Neural progenitor cell (in vitro differentiated cells): ENCODE results near the gene RIT1.

ENCODE experiments used
- EZH2 ChIP-seq: fragments of 200-600 bp; sonication (generic); IDR thresholded peaks from 2 replicates; pipeline ENCODE4 v1.6.1; 2017; ENCODE audit warnings: antibody characterized with exemption, mild to moderate bottlenecking, moderate library complexity
- EZH2phosphoT487 ChIP-seq: fragments of 200-600 bp; sonication (generic); IDR thresholded peaks from 2 replicates; pipeline ENCODE4 v1.6.1; 2017; ENCODE audit warnings: antibody characterized with exemption
- TF ChIP-seq, protein P1 (sequence below): fragments of 200-600 bp; sonication (generic); IDR thresholded peaks from 2 replicates; pipeline ENCODE4 v1.5.1; 2017; ENCODE audit warnings: antibody characterized with exemption, mild to moderate bottlenecking

DNA sequence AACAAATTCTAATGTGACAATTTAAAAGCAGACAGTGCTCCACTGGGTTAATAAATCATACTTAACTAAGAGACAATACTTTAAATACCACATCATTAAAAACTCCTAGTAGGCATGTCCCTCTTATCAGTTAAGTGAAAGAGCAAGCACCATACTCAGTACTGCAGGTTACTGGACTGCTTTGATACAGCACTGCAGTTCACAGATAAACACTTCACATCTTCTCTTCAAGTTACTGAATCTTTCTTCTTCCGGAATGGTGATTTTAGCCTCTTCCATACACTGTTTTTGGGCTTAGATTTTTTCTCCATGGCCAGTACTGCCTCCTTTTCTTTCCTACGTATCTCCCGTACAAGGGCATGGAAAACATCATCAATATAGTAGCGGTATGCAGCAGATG is 11.0 kb downstream of the RIT1 start:
- TF ChIP-seq, protein P1, sequence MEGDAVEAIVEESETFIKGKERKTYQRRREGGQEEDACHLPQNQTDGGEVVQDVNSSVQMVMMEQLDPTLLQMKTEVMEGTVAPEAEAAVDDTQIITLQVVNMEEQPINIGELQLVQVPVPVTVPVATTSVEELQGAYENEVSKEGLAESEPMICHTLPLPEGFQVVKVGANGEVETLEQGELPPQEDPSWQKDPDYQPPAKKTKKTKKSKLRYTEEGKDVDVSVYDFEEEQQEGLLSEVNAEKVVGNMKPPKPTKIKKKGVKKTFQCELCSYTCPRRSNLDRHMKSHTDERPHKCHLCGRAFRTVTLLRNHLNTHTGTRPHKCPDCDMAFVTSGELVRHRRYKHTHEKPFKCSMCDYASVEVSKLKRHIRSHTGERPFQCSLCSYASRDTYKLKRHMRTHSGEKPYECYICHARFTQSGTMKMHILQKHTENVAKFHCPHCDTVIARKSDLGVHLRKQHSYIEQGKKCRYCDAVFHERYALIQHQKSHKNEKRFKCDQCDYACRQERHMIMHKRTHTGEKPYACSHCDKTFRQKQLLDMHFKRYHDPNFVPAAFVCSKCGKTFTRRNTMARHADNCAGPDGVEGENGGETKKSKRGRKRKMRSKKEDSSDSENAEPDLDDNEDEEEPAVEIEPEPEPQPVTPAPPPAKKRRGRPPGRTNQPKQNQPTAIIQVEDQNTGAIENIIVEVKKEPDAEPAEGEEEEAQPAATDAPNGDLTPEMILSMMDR, result no peak
- TF ChIP-seq EZH2, result no peak
- TF ChIP-seq EZH2phosphoT487, result no peak
